ENCODE results near the gene ABCC11.

GRCh38 chr16:48210747-48211146 lies 36.6 kb downstream of the ABCC11 start:
- TF ChIP-seq POLR2AphosphoS5 (IDR thresholded peaks at IDR 0.05; ENCODE audit: low read depth, low read length): no peak
- no peak for TF ChIP-seq SIN3A (IDR thresholded peaks at IDR 0.05; ENCODE audit: borderline replicate concordance, insufficient read depth, low read length)
- TF ChIP-seq TAF1 (IDR thresholded peaks at IDR 0.05; ENCODE audit: borderline replicate concordance, insufficient read depth, low read length): no peak

Measured in PFSK-1 (cell line).